ENCODE measurements around the gene KDM4B. TPM values are rescaled to one million over a fixed set of nuclear protein-coding genes. Genes with fewer than 3 reads are reported as not detected.

Gene KDM4B
- total and polyA plus RNA-seq, 2 donors: 14.3 to 19.5 TPM

DNA sequence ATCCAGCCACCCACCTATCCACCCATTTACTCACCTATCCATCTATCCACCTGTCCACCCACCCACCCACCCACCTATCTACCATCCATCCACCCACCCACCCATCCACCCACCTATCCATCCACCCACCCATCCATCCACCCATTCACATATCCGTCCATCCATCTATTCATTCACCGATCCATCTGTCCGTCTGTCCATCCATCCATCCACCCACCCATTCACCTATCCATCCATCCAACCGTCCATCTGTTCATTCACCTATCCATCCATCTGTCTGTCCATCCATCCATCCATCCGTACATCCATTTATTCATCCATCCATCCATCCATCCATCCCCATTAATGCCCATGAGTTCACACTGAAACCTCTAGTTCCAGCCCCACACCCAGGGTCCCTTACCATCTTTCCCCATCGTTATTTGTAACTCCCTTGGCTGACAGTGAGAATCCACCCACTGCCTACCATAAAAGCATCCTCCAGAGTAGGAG, 31.3 kb downstream of the KDM4B start:
- no peak overlapping the region for H3K27ac ChIP-seq (ENCODE audit: low read depth)
- H3K4me1 ChIP-seq (ENCODE audit: insufficient read depth): no peaks in the 10 kb centered on the region
- no peaks in the 10 kb centered on the region for H3K36me3 ChIP-seq (ENCODE audit: insufficient read depth)
- no peak overlapping the region for H3K4me3 ChIP-seq (ENCODE audit: low read depth, low read length)
- WGBS: 89% methylated on average over 6 of the region's 6 CpGs
- DNase-seq (ENCODE audit: extremely low spot score): no peak

DNA sequence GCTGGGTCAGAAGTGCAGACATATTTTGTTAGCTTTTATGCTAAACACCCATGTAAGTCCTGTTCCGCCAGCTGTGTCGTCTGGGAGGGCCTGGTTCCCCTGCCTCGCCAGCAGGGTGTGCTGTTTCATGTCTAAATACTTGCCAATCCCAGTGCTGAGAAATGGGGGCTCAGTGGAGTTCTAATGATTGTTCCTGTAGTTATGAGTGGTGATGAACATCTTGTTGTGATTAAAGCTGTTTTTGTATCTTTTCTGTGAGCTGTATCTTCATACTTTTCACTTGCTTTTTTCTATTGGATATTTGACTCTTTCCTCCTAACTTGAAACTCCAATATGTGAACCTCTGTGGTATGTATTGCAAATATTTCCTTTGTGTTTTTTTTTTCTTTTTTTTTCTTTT, 32.7 kb downstream of the KDM4B start:
- Histone ChIP-seq H3K36me3 (ENCODE audit: insufficient read depth) (no peaks in the 10 kb centered on the region), H3K27ac (ENCODE audit: low read depth) (no peak overlapping the region), H3K4me3 (ENCODE audit: low read depth, low read length) (no peak overlapping the region), H3K4me1 (ENCODE audit: insufficient read depth) (no peaks in the 10 kb centered on the region)
- WGBS: 71% methylated on average over 3 of the region's 3 CpGs
- no peak for DNase-seq (ENCODE audit: extremely low spot score)

DNA sequence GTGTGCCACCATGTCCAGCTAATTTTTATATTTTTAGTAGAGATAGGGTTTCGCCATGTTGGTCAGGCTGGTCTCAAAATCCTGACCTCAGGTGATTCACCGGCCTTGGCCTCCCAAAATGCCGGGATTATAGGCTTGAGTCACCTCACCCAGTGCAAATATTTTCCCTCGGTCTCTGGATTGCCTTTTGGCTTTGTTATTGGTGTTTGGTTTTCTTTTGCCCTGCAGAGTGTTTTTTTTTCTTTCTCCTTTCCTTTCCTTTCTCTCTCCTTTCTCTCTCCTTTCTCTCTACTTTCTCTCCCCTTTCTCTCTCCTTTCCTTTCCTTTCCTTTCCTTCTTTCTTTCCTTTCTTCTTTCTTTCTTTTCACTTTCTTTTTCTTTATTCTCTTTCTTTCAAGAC, 33.2 kb downstream of the KDM4B start:
- no peak for DNase-seq (ENCODE audit: extremely low spot score)
- Histone ChIP-seq H3K4me3 (ENCODE audit: low read depth, low read length) (no peak overlapping the region), H3K27ac (ENCODE audit: low read depth) (no peak overlapping the region), H3K36me3 (ENCODE audit: insufficient read depth) (no peaks in the 10 kb centered on the region), H3K4me1 (ENCODE audit: insufficient read depth) (no peaks in the 10 kb centered on the region)
- 72% methylated on average over 4 of the region's 4 CpGs for WGBS

DNA sequence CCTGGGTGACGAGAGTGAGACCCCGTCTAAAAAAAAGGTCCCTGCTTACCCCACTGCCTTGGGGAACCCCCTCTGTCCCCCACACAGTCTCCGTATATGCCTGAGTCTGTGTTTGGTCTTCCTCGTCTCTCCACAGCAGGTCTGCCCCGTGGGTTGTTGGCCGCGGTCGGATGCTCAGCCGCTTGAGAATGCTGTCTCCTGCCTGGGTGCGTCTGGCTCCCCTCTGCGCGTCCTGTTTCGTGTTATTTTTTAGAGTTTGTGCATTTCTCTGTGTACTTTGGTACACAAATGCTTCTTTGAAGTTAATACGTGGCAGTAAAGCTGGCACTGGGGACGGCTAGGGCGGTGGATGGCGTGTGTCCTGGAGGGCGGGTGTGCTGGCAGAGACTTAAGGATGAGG, 34.9 kb downstream of the KDM4B start:
- H3K4me3 ChIP-seq (ENCODE audit: low read depth, low read length): no peak overlapping the region
- H3K36me3 ChIP-seq (ENCODE audit: insufficient read depth): no peaks in the 10 kb centered on the region
- no peak overlapping the region for H3K27ac ChIP-seq (ENCODE audit: low read depth)
- 89% methylated on average over 18 of the region's 18 CpGs for WGBS
- DNase-seq (ENCODE audit: extremely low spot score): no peak
- H3K4me1 ChIP-seq (ENCODE audit: insufficient read depth): no peaks in the 10 kb centered on the region

DNA sequence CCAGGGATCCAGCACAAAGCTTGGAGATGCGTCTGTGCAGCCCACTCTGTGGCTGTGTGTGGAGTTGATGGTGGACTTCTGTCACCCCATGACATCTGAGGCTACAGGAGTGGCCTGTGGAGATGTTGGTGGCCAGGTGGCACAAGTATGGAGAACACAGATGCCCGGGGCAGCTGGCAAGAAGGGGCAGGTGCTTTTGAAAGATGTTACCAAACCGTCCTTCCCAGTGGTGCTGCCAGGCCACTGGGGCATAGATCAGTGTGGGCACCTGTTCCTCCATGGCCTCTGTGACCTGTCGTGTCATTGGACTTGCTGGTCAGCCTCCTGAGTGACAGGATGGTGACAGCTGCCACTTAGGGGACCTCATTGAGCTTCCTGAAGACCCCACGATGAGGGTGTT, 36.2 kb downstream of the KDM4B start:
- Histone ChIP-seq H3K36me3 (ENCODE audit: insufficient read depth) (no peaks in the 10 kb centered on the region), H3K4me3 (ENCODE audit: low read depth, low read length) (no peak overlapping the region), H3K4me1 (ENCODE audit: insufficient read depth) (no peaks in the 10 kb centered on the region), H3K27ac (ENCODE audit: low read depth) (no peak overlapping the region)
- no peak for DNase-seq (ENCODE audit: extremely low spot score)
- 87% methylated on average over 5 of the region's 5 CpGs for WGBS

DNA sequence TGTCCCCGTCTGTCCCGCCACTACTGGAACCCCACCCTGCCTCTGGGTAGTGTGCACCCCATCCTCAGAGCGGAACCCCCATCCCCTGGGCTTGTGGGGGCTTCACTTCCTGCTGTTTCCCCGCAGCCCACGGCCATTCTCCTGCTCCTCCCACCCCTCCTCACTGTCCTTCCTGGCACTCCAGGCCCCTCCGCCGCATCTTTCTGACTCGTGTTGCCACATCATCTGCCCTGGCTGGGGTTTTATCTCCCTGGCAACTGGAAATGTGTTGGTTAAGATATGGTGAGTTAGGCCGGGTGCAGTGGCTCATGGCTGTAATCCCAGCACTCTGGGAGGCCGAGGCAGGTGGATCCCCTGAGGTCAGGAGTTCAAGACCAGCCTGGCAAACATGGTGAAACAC, 37.3 kb downstream of the KDM4B start:
- H3K27ac ChIP-seq (ENCODE audit: low read depth): no peak overlapping the region
- 74% methylated on average over 10 of the region's 10 CpGs for WGBS
- no peaks in the 10 kb centered on the region for H3K4me1 ChIP-seq (ENCODE audit: insufficient read depth)
- DNase-seq (ENCODE audit: extremely low spot score): no peak
- H3K36me3 ChIP-seq (ENCODE audit: insufficient read depth): no peaks in the 10 kb centered on the region
- no peak overlapping the region for H3K4me3 ChIP-seq (ENCODE audit: low read depth, low read length)

DNA sequence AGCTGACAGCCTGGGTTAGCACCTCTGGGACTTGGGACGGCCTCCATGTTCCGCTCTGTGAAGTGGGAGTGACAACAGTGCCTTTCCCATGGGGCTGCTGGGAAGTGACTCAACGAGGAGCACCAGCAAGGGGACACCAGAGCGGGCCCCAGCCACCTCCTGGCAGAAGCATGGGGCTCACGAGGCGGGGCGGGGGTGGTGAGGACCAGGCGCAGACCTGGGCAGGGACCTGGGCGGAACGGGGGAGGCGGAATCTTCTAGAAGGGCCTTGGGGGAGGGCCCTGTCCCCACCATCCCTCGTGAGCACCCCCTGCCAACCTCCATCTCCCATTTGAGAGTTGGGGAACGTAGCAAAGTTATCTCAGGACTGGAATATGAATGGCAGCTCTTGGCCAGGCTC, 37.9 kb downstream of the KDM4B start:
- 95% methylated on average over 13 of the region's 13 CpGs for WGBS
- H3K36me3 ChIP-seq (ENCODE audit: insufficient read depth): no peaks in the 10 kb centered on the region
- no peak for DNase-seq (ENCODE audit: extremely low spot score)
- no peak overlapping the region for H3K4me3 ChIP-seq (ENCODE audit: low read depth, low read length)
- no peak overlapping the region for H3K27ac ChIP-seq (ENCODE audit: low read depth)
- H3K4me1 ChIP-seq (ENCODE audit: insufficient read depth): no peaks in the 10 kb centered on the region

DNA sequence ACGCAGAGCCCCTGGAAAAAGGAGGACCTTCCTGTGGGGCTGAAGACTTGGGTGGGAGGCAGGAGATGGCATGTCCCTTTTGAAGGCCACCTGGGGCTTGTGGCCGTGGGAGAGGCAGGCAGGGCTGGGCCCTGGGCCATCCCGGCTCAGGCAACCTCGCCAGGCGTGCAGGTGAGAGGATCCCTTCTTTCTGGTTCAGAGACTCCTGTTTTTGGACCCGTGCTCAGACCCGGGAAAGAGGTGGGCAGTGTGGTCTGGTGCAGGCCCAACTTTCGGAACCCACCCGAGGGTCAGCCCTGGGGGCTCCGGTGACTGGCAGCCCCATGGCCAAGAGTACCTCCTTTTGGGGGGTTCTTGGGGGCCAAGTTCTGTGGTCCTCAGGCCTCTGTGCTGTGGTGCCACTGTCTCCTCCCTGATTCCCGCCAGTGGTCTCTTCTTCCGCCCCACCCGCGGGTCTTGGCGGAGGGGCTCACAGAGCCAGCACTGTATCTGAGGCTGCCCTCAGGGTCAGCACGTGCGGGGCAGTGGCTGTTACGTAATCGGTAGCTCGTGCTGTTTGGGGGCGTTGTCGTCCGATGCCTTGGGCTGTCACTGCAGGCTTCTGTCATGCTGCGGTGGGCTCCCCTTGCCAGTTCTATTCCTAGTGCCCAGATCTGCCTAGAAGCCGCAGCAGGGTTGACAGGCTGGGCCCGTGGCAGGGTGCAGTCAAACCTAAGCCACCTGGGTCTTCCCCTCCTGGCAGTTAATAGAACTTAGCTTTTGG, 42.7 kb downstream of the KDM4B start:
- Histone ChIP-seq H3K4me3 (ENCODE audit: low read depth, low read length) (no peak overlapping the region), H3K36me3 (ENCODE audit: insufficient read depth) (no peaks in the 10 kb centered on the region), H3K4me1 (ENCODE audit: insufficient read depth) (no peaks in the 10 kb centered on the region), H3K27ac (ENCODE audit: low read depth) (no peak overlapping the region)
- WGBS: 82% methylated on average over 26 of the region's 26 CpGs
- DNase-seq (ENCODE audit: extremely low spot score): no peak

DNA sequence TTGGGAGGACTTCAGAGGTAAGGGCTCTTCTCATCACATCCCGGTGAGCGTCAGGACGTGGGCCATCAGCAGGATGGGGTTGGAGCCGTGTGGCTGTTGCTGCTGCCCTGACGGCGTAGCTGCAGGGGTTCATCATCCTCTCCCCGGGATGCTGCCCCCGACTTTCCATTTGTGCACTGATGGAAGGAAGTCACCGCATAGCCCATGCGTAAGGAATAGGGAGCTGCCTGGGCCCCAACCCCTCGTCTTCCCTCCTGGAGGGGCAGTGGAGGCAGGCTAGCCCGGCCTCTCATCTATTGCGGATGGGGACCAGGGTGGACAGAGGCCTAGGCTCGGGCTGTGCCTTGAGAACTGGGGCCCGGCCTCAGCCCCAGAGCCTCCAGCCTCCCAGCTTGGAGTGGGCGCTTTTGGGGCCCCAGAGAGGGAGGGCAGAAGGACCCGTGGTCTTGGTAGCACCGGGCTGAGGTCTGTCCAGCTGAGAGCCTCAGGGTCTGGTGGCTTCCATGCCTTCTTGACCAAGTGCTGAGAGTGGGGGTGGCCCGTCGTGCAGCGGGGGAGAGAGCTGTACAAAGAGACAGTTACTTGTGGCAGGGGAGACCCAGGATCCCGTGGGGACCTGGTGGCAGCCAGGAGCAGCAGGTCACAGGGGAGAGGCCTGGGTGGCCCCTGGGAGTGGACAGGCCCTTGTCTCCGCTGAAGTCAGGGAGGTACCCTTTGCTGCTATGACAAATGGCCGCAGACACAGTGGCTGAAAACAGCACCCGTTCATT, 44.0 kb downstream of the KDM4B start:
- whole genome bisulfite sequencing: 93% methylated on average over 25 of the region's 25 CpGs
- Histone ChIP-seq H3K27ac (ENCODE audit: low read depth) (no peak overlapping the region), H3K4me1 (ENCODE audit: insufficient read depth) (no peaks in the 10 kb centered on the region), H3K36me3 (ENCODE audit: insufficient read depth) (peaks cover 3% of the 10 kb centered on the region), H3K4me3 (ENCODE audit: low read depth, low read length) (no peak overlapping the region)
- DNase-seq (ENCODE audit: extremely low spot score): no peak

DNA sequence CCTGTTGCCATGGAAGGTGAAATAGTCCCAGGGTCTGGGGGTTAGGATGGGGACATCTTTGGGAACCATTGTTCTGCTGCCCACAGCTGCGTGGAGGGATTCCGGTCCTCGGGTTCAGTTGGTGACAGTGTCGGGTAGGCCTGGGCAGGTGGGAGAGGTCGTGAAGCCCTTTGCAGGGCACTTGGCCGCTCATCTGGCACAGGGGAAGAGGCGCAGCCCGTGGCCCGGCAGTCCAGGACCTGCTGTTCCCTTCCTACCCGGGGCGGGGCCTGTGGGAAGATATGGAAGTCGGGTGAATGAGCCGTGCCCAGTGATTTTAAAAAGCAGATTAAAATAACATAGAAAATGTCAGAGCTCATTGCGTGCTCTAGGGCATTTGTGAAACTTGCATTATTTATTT, 44.8 kb downstream of the KDM4B start:
- no peak for DNase-seq (ENCODE audit: extremely low spot score)
- no peak overlapping the region for H3K4me3 ChIP-seq (ENCODE audit: low read depth, low read length)
- H3K36me3 ChIP-seq (ENCODE audit: insufficient read depth): peaks cover 3% of the 10 kb centered on the region
- H3K4me1 ChIP-seq (ENCODE audit: insufficient read depth): no peaks in the 10 kb centered on the region
- WGBS: 94% methylated on average over 14 of the region's 14 CpGs
- H3K27ac ChIP-seq (ENCODE audit: low read depth): no peak overlapping the region

DNA sequence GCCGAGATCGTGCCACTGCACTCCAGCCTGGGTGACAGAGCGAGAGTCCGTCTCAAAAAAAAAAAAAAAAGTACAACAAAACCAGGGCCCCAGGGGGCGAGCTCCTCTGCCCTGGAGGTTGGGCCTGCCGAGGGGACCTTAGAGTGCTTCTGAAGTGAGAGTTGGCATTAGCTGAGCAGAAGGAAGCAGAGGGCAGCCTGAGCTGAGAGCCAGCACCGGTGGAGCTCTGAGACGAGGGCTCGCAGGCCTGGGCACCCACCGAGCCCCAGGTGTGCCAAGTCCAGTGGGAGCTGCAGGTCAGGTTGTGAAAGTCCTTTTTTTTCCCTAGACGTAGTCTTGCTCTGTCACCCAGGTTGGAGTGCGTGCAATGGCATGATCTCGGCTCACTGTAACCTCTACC, 46.0 kb downstream of the KDM4B start:
- Histone ChIP-seq H3K4me3 (ENCODE audit: low read depth, low read length) (no peak overlapping the region), H3K36me3 (ENCODE audit: insufficient read depth) (peaks cover 3% of the 10 kb centered on the region), H3K4me1 (ENCODE audit: insufficient read depth) (no peaks in the 10 kb centered on the region), H3K27ac (ENCODE audit: low read depth) (no peak overlapping the region)
- DNase-seq (ENCODE audit: extremely low spot score): no peak
- whole genome bisulfite sequencing: 96% methylated on average over 13 of the region's 13 CpGs

DNA sequence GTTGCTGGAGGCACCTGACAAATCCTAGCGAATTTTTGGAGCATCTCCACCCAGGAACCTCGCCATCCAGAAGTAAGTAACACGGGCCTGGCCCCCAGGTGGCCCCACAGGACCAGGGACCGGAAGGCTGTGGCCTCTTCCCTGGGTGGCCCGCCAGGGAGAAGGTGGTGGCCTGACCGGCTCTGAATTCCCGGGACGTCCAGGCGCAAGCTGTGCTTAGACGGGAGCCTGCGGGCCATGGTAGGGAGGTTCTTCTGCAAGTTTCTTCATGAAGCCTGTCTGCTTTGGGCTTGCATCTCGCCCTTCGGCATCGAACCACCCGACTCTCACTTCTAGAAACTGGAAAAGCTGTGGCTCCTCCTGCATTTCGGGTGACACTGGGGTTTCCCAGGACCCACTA, 47.4 kb downstream of the KDM4B start:
- no peak for DNase-seq (ENCODE audit: extremely low spot score)
- WGBS: 88% methylated on average over 16 of the region's 16 CpGs
- Histone ChIP-seq H3K27ac (ENCODE audit: low read depth) (no peak overlapping the region), H3K36me3 (ENCODE audit: insufficient read depth) (peaks cover 3% of the 10 kb centered on the region), H3K4me1 (ENCODE audit: insufficient read depth) (no peaks in the 10 kb centered on the region), H3K4me3 (ENCODE audit: low read depth, low read length) (no peak overlapping the region)

DNA sequence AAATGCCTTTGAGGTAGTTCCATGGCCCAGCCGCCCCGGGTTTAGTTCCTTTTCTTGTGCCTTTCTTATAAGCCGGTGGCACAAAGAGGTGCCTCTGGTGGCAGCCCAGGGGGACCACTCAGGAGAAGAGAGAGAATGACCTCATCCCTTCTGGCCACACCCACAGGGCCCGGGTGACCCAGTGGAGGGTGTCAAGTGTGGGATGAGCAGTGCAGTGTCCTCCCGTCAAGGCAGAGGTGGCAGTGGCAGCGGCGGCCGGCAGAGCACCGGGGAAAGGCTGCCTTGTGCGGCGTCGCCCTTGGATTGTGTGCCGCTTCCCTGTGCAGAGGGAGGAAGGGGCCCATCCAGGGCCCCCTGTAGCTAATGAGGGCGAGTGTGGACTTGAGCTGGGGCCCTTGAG, 47.9 kb downstream of the KDM4B start:
- no peaks in the 10 kb centered on the region for H3K4me1 ChIP-seq (ENCODE audit: insufficient read depth)
- DNase-seq (ENCODE audit: extremely low spot score): no peak
- H3K27ac ChIP-seq (ENCODE audit: low read depth): no peak overlapping the region
- peaks cover 3% of the 10 kb centered on the region for H3K36me3 ChIP-seq (ENCODE audit: insufficient read depth)
- H3K4me3 ChIP-seq (ENCODE audit: low read depth, low read length): no peak overlapping the region
- 92% methylated on average over 14 of the region's 14 CpGs for WGBS

DNA sequence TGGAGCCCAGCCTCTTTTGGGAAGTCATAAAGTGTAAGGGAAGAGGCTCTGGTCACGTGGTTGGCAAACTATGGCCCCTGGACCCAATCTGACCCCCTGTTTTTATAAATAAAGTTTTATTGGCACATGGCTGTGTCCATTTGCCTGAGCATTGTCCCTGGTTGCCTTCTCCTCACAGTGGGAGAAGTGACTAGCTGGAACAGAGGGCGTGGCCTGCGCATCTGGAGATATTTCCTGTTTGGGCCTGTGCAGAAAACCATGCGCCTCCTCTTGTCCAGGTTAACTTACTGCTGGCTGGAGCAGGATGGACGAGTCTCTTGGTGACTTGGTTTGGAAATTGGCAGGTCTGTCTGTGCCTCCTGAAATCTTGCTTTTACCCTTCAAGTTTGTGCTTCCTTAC, 48.3 kb downstream of the KDM4B start:
- WGBS: 92% methylated on average over 5 of the region's 5 CpGs
- no peak for DNase-seq (ENCODE audit: extremely low spot score)
- Histone ChIP-seq H3K36me3 (ENCODE audit: insufficient read depth) (peaks cover 3% of the 10 kb centered on the region), H3K4me1 (ENCODE audit: insufficient read depth) (no peaks in the 10 kb centered on the region), H3K4me3 (ENCODE audit: low read depth, low read length) (no peak overlapping the region), H3K27ac (ENCODE audit: low read depth) (no peak overlapping the region)

All from urinary bladder (tissue), 4 donors.